Measurements from ENCODE around the gene STK32B. TPM values are rescaled to one million over a fixed set of nuclear protein-coding genes. Genes with fewer than 3 reads are reported as not detected.

The STK32B gene
- total and polyA plus RNA-seq, 2 experiments from 2014 or later, result 0.71 to 2.3 TPM

DNA sequence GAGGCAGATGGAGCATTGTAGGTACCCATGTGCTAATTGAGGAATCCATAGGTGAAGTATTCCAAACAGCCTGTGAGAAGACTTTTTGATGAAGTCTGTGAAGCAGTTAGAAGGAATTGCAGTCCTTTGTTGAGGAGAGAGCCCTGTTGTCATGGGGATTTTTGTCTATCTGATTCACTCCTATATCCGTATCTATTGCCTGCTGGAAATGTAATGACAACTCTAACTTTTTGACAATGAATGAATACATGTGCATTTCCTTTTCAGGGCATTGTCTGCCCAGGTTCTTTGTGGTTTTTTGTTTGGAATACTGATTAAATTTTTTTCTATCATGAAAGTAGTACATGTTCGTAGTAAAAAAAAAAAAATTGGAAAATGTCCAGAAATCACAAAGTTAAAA, 31.1 kb downstream of the STK32B start:
- Mint-ChIP-seq H3K27ac (no peak overlapping the region), H3K9me3 (peaks cover 26% of the 10 kb centered on the region), H3K36me3 (ENCODE audit: low read depth) (peaks cover 8% of the 10 kb centered on the region; the same call in 1 of the 3 replicates), H3K27me3 (ENCODE audit: insufficient read depth, low read depth, poor library complexity) (no peaks in the 10 kb centered on the region), H3K4me1 (0 out of 3 replicates have a peak, but pooled peaks cover under 1% of the 10 kb centered on the region), H3K4me3 (no peak overlapping the region)
- no peaks in the 10 kb centered on the region for H3K4me1 ChIP-seq (ENCODE audit: insufficient read depth)
- TF ChIP-seq, protein P1, sequence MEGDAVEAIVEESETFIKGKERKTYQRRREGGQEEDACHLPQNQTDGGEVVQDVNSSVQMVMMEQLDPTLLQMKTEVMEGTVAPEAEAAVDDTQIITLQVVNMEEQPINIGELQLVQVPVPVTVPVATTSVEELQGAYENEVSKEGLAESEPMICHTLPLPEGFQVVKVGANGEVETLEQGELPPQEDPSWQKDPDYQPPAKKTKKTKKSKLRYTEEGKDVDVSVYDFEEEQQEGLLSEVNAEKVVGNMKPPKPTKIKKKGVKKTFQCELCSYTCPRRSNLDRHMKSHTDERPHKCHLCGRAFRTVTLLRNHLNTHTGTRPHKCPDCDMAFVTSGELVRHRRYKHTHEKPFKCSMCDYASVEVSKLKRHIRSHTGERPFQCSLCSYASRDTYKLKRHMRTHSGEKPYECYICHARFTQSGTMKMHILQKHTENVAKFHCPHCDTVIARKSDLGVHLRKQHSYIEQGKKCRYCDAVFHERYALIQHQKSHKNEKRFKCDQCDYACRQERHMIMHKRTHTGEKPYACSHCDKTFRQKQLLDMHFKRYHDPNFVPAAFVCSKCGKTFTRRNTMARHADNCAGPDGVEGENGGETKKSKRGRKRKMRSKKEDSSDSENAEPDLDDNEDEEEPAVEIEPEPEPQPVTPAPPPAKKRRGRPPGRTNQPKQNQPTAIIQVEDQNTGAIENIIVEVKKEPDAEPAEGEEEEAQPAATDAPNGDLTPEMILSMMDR (conservative IDR thresholded peaks at IDR 0.05; ENCODE audit: low read depth in 2 of 2), result no peak
- TF ChIP-seq NANOG (IDR thresholded peaks at IDR 0.05; ENCODE audit: borderline replicate concordance) (no peak), ZNF331 (CRISPR knock-in tag; IDR thresholded peaks at IDR 0.05; ENCODE audit: low read depth) (no peak), ZNF114 (CRISPR knock-in tag; IDR thresholded peaks at IDR 0.05) (no peak), POLR2AphosphoS5 (IDR thresholded peaks at IDR 0.05; ENCODE audit: low read depth) (no peak), JUNB (IDR thresholded peaks at IDR 0.05; ENCODE audit: unreplicated experiment) (no peak)
- TF ChIP-seq, protein P2, sequence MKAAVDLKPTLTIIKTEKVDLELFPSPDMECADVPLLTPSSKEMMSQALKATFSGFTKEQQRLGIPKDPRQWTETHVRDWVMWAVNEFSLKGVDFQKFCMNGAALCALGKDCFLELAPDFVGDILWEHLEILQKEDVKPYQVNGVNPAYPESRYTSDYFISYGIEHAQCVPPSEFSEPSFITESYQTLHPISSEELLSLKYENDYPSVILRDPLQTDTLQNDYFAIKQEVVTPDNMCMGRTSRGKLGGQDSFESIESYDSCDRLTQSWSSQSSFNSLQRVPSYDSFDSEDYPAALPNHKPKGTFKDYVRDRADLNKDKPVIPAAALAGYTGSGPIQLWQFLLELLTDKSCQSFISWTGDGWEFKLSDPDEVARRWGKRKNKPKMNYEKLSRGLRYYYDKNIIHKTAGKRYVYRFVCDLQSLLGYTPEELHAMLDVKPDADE (IDR thresholded peaks at IDR 0.05), result no peak
- TF ChIP-seq, protein P3, sequence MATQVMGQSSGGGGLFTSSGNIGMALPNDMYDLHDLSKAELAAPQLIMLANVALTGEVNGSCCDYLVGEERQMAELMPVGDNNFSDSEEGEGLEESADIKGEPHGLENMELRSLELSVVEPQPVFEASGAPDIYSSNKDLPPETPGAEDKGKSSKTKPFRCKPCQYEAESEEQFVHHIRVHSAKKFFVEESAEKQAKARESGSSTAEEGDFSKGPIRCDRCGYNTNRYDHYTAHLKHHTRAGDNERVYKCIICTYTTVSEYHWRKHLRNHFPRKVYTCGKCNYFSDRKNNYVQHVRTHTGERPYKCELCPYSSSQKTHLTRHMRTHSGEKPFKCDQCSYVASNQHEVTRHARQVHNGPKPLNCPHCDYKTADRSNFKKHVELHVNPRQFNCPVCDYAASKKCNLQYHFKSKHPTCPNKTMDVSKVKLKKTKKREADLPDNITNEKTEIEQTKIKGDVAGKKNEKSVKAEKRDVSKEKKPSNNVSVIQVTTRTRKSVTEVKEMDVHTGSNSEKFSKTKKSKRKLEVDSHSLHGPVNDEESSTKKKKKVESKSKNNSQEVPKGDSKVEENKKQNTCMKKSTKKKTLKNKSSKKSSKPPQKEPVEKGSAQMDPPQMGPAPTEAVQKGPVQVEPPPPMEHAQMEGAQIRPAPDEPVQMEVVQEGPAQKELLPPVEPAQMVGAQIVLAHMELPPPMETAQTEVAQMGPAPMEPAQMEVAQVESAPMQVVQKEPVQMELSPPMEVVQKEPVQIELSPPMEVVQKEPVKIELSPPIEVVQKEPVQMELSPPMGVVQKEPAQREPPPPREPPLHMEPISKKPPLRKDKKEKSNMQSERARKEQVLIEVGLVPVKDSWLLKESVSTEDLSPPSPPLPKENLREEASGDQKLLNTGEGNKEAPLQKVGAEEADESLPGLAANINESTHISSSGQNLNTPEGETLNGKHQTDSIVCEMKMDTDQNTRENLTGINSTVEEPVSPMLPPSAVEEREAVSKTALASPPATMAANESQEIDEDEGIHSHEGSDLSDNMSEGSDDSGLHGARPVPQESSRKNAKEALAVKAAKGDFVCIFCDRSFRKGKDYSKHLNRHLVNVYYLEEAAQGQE (IDR thresholded peaks at IDR 0.05; ENCODE audit: unreplicated experiment), result no peak
- no peaks in the 10 kb centered on the region for H3K27me3 ChIP-seq (ENCODE audit: insufficient read depth)
- no peak for DNase-seq (ENCODE audit: low spot score)
- no peaks in the 10 kb centered on the region for H3K9me2 ChIP-seq (ENCODE audit: insufficient read depth)
- H3K79me2 ChIP-seq (replicated peaks; ENCODE audit: insufficient read depth), result no peaks in the 10 kb centered on the region
- no peaks in the 10 kb centered on the region for H3K36me3 ChIP-seq (ENCODE audit: insufficient read depth)
- H2AFZ ChIP-seq, result no peak overlapping the region
- H3K4me3 ChIP-seq, result no peak overlapping the region
- H4K20me1 ChIP-seq (replicated peaks; ENCODE audit: insufficient read depth), result no peaks in the 10 kb centered on the region
- no peaks in the 10 kb centered on the region for H3F3A ChIP-seq (replicated peaks; ENCODE audit: low read depth)
- no peak overlapping the region for H3K4me2 ChIP-seq
- no peak overlapping the region for H3K27ac ChIP-seq (ENCODE audit: low read depth)
- no peak for ATAC-seq

DNA sequence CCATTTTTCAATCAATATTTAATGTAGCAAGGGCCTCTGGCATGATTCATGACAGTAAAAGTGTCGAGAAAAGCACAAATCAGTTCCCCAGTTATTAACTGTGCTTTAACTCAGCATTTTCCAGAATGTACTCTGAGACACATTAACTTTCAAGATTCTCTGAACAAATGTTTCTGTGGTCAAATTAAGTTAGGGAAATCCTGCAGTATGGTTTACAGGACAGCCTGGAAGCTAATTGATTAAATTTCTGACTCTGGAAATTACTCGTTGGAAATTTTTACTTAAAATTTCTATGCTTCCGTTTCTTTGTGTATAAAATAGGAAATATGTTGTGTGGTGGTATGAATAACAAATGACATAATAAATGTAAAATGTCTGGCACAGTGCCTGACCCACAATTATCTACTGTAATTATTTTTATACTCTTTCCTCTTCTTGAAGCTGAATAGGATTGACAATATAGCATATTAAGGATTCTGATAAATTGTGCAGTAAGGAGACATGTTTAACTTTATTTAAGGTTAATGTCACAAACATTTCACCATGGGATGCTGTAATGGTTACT, 33.7 kb downstream of the STK32B start:
- Histone ChIP-seq H4K20me1 (replicated peaks; ENCODE audit: insufficient read depth) (no peaks in the 10 kb centered on the region), H3F3A (replicated peaks; ENCODE audit: low read depth) (no peaks in the 10 kb centered on the region), H3K9me2 (ENCODE audit: insufficient read depth) (no peaks in the 10 kb centered on the region), H3K79me2 (replicated peaks; ENCODE audit: insufficient read depth) (no peaks in the 10 kb centered on the region), H3K36me3 (ENCODE audit: insufficient read depth) (no peaks in the 10 kb centered on the region), H3K4me1 (ENCODE audit: insufficient read depth) (no peaks in the 10 kb centered on the region), H3K27me3 (ENCODE audit: insufficient read depth) (no peaks in the 10 kb centered on the region), H3K4me3 (no peak overlapping the region), H3K4me2 (no peak overlapping the region), H2AFZ (no peak overlapping the region), H3K27ac (ENCODE audit: low read depth) (no peak overlapping the region)
- DNase-seq (ENCODE audit: low spot score) (no peak), ATAC-seq (no peak)
- Mint-ChIP-seq H3K4me3 (no peak overlapping the region), H3K36me3 (ENCODE audit: low read depth) (peaks cover 8% of the 10 kb centered on the region; the same call in 1 of the 3 replicates), H3K27ac (no peak overlapping the region), H3K4me1 (no peaks in the 10 kb centered on the region), H3K27me3 (ENCODE audit: insufficient read depth, low read depth, poor library complexity) (no peaks in the 10 kb centered on the region), H3K9me3 (peaks cover 29% of the 10 kb centered on the region)
- no peak for TF ChIP-seq ZNF331 (CRISPR knock-in tag; IDR thresholded peaks at IDR 0.05; ENCODE audit: low read depth)
